Fibroblast of gingiva (primary cell): ENCODE data around the gene ME3.
A peak's percentile ranks its signal among the peaks of the same experiment; 100 is the strongest.

ENCODE experiments used
- DNase-seq: peaks from one replicate; pipeline ENCODE4 v3.0.0-alpha.2; 2011; ENCODE audit warnings: low read depth

Gene ME3

GRCh38 chr11:86692746-86693145, 20.3 kb upstream of the ME3 start:
- no peak for DNase-seq

DNA sequence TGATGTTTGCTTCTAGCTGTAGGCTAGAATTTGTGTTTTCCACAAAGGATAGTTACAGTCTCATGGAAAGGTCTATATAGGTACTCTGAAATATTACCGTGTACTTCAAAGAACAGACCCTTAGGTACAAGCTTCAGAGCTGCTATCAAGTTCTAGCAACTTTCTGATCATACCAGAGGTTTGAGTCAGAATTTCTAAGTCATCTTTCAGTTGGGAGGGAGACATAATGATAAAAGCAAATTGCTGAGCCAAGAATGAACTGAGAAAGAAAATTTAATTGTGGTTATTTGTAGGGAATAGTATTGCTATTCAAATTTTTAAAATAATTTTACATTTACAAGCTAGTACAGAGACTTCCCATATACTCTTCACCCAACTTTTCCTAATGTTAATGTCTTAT, 19.9 kb upstream of the ME3 start:
- DNase-seq = no peak

- DNase-seq = peak; percentile 74
Measured at GRCh38 chr11:86688398-86689179, 16.2 kb upstream of the ME3 start.

GRCh38 chr11:86687185-86687778, 14.9 kb upstream of the ME3 start:
- no peak for DNase-seq

GRCh38 chr11:86686531-86686930, 14.1 kb upstream of the ME3 start:
- no peak for DNase-seq

DNA sequence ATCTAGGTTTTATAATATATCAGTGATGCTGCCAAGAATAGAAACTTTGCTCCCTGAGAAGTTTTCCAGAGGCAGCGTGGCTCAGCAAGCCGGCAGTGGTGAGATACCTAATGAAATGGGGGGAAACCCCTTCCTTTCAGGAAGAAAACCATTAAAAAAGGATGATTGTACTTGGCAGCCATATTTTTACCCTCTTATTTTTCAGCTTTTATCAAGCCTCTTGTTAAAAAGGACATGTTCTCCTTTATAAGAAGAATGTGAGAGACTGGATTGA, 9.0 kb upstream of the ME3 start:
- DNase-seq = no peak

DNA sequence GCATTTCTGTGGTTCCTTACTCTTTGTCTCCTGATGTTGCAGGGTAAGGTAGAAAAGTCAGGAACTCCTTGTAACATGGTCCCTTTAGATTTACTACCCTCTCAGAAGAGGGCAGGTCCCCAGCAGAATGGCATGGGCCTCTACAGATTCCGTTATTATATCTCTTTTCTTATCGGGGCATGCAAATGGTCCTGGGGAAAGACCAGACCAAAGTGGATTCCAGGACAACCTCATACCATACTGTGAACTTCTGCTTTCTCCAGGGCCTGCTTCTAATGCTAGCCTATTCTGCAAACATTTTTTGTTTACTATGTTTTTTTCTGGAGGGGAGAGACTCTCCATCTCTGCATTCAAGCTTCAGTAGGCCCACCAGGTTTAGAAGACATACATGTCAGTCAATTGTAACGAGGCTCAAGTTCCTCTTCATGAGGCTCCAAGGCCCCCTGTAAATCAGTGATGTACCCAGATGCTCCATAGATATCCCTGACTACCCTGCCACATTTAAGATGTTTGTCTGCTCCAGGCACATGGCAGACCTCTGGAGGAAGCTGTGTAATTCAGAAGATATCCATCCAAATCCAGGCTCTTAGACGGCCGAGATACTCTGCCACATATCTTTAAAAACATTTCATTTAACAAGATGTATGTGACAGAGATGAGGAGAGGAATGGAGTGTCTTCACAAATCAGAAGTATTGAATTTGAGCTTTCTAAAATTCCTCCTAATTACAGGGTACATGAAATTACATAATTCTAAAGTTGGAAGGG, 8.5 kb upstream of the ME3 start:
- no peak for DNase-seq

GRCh38 chr11:86678823-86679222, 6.4 kb upstream of the ME3 start:
- no peak for DNase-seq

DNA sequence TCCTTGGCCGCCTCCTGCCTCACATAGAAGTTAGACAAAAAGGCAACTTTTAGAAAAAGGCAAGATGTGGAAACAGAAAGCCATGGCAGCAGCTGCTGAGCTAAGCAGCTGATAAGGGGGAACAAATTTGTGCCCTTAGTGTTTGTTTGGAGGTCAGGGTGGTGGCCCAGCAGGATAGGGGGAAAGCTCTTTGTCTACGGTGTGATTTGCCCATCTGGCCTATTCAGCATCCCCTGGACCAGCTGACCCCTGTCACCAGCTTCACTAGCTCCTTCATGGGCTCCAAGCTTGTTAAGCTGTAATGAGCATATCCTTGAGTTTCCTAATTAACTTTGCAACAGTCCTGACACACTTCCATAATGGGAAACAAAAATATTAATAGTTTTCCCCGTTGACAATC, 5.9 kb upstream of the ME3 start:
- no peak for DNase-seq

- no peak for DNase-seq
Measured at GRCh38 chr11:86676533-86677154, 4.2 kb upstream of the ME3 start.

GRCh38 chr11:86676010-86676409, 3.6 kb upstream of the ME3 start:
- DNase-seq = no peak

GRCh38 chr11:86675017-86675416, 2.6 kb upstream of the ME3 start:
- DNase-seq = no peak

- no peak for DNase-seq
Measured at GRCh38 chr11:86673872-86674750, 1.7 kb upstream of the ME3 start.

GRCh38 chr11:86673055-86673843, 833 bp upstream of the ME3 start:
- no peak for DNase-seq

GRCh38 chr11:86671531-86672006, 847 bp downstream of the ME3 start:
- peak; percentile 56 for DNase-seq

- no peak for DNase-seq
Measured at GRCh38 chr11:86670911-86671310, 1.5 kb downstream of the ME3 start.

DNA sequence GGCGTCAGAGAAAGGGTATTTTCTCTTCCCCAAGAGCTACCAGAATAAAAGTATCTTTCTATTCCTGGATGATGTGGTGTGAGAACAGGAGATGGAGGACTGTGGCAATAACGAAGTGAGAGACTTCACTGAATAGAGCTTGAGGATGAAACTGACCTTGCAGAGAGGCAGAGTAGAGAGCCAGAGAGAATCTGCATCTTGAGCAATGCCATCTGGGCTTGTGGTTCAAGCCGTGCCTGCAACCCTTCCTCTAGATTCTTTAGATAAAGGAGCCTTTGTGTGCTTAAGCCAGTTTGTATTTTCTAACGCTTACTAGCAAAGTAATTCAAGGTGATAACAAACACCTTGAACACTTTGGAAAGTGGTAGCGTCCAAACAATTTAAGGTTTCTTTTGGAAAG, 2.2 kb downstream of the ME3 start:
- DNase-seq = peak; percentile 87

DNA sequence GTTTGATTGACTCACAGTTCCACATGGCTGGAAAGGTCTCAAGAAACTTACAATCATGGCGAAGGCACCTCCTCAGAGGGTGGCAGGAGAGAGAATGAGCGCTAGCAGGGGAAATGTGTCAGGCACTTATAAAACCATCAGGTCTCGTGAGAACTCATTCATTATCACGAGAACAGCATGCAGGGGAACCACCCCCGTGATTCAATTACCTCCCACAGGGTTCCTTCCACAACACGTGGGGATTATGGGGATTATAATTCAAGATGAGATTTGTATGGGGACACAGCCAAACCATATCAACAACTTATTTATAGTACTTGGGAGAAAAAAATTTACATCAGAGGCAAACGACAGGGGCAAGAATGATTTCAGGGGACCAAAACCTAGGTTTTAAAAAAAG, 3.0 kb downstream of the ME3 start:
- DNase-seq = no peak

DNA sequence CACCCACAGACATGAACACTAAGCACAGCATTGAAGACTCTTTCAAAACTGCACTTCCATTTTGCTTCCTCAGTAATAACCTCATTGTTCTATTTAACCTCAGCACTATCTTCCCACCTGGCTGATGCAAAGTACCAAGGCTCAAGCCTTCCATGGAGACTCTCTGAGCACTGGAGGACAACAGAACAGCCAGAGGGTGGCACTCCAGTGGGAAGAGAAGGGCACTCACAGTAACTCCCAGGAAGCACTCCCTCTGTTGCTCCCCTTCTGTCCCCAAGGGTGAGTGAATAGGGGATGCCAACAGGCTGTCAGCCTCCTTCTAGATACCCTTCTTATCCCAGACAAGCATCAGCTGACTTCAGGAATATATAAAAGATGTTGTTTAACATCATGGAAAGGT, 3.5 kb downstream of the ME3 start:
- DNase-seq = no peak

GRCh38 chr11:86666193-86666592, 6.2 kb downstream of the ME3 start:
- no peak for DNase-seq

- no peak for DNase-seq
Measured at GRCh38 chr11:86664930-86665329, 7.5 kb downstream of the ME3 start.
